SK-N-MC (cell line): ENCODE results near the gene SMPDL3B.

Experiments used
- EZH2 ChIP-seq: fragments of 200-600 bp; sonication (generic); IDR thresholded peaks from one replicate; pipeline ENCODE4 v1.6.1; 2017; ENCODE audit warnings: antibody characterized with exemption
- POLR2AphosphoS5 ChIP-seq: IDR thresholded peaks from 2 replicates; pipeline ENCODE4 v1.6.1; 2012; ENCODE audit warnings: mild to moderate bottlenecking, low read depth, low read length, borderline replicate concordance

DNA sequence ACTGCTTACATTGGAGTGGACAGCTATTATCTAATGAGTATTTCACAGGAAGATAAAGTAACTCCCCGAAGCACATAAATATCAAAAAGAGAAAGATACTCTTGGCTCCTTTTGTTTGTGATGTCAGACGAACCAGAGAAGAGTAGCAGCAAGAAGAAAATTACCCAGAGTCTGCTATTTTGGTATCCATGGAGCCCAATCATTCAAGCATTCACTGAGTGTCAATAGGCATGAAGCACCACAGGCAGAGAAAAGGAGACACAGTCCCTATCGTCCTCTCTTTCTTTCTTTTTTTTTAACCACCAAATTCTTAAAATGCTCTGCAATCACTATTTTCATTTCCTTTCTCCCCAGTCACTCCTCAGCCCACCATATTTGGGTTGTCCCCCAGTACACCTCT, 40.3 kb upstream of the SMPDL3B start:
- TF ChIP-seq POLR2AphosphoS5 (no peak), EZH2 (no peak)
